ENCODE results near the gene TSG101.

The TSG101 gene

GRCh38 chr11:18526521-18527296, at the start of gene TSG101:
TSS of gene TSG101 (minus strand) at chr11:18526942. CDS start at chr11:18526816, 126 bp downstream.
- Mint-ChIP-seq H3K27ac (peak within 1 kb of the TSS; percentile 100), H3K4me3 (peak within 1 kb of the TSS; percentile 91), H3K36me3 (peaks cover 16% of the 10 kb centered on the region), H3K27me3 (no peaks in the 10 kb centered on the region), H3K9me3 (no peaks in the 10 kb centered on the region), H3K4me1 (peaks cover 18% of the 10 kb centered on the region)
- peak; percentile 89 for ATAC-seq (ENCODE audit: low read depth)
- DNase-seq (ENCODE audit: low spot score in 2 of 2) = peak; percentile 90 to 96

- H3K9me3 Mint-ChIP-seq = no peaks in the 10 kb centered on the region
- no peak overlapping the region for H3K27ac Mint-ChIP-seq
Observed at GRCh38 chr11:18575361-18575760, 48.6 kb upstream of the TSG101 start.

GRCh38 chr11:18567081-18567480, 40.3 kb upstream of the TSG101 start:
- no peaks in the 10 kb centered on the region for H3K4me1 Mint-ChIP-seq

More at GRCh38 chr11:18575361-18575760, 48.6 kb upstream of the TSG101 start:
- DNase-seq (ENCODE audit: low spot score in 2 of 2) (no peak), ATAC-seq (ENCODE audit: low read depth) (no peak)
- Mint-ChIP-seq H3K4me3 (no peak overlapping the region), H3K36me3 (peaks cover 24% of the 10 kb centered on the region), H3K27me3 (no peaks in the 10 kb centered on the region), H3K4me1 (no peaks in the 10 kb centered on the region)

GRCh38 chr11:18566406-18566805, 39.7 kb upstream of the TSG101 start:
- Mint-ChIP-seq H3K27ac (no peak overlapping the region), H3K4me3 (no peak overlapping the region), H3K4me1 (no peaks in the 10 kb centered on the region), H3K36me3 (peaks cover 7% of the 10 kb centered on the region), H3K9me3 (no peaks in the 10 kb centered on the region), H3K27me3 (no peaks in the 10 kb centered on the region)
- DNase-seq (ENCODE audit: low spot score in 2 of 2) = no peak
- ATAC-seq (ENCODE audit: low read depth) = no peak

More at GRCh38 chr11:18567081-18567480, 40.3 kb upstream of the TSG101 start:
- Mint-ChIP-seq H3K27ac (no peak overlapping the region), H3K9me3 (no peaks in the 10 kb centered on the region), H3K36me3 (peaks cover 11% of the 10 kb centered on the region), H3K4me3 (no peak overlapping the region), H3K27me3 (no peaks in the 10 kb centered on the region)
- no peak for DNase-seq (ENCODE audit: low spot score in 2 of 2)
- no peak for ATAC-seq (ENCODE audit: low read depth)

GRCh38 chr11:18564149-18564548, 37.4 kb upstream of the TSG101 start:
- Mint-ChIP-seq H3K27me3 (no peaks in the 10 kb centered on the region), H3K4me1 (no peaks in the 10 kb centered on the region), H3K36me3 (peaks cover 6% of the 10 kb centered on the region), H3K9me3 (no peaks in the 10 kb centered on the region), H3K27ac (no peak overlapping the region), H3K4me3 (no peak overlapping the region)
- ATAC-seq (ENCODE audit: low read depth) = no peak
- DNase-seq (ENCODE audit: low spot score in 2 of 2) = no peak

GRCh38 chr11:18563090-18563730, 36.5 kb upstream of the TSG101 start:
- no peak overlapping the region for H3K27ac Mint-ChIP-seq
- H3K4me1 Mint-ChIP-seq = no peaks in the 10 kb centered on the region
- H3K4me3 Mint-ChIP-seq = no peak overlapping the region
- DNase-seq (ENCODE audit: low spot score in 2 of 2) (no peak), ATAC-seq (ENCODE audit: low read depth) (no peak)
- no peaks in the 10 kb centered on the region for H3K27me3 Mint-ChIP-seq
- H3K9me3 Mint-ChIP-seq = no peaks in the 10 kb centered on the region
- peaks cover 5% of the 10 kb centered on the region for H3K36me3 Mint-ChIP-seq

- H3K9me3 Mint-ChIP-seq = no peaks in the 10 kb centered on the region
- H3K27me3 Mint-ChIP-seq = no peaks in the 10 kb centered on the region
- peaks cover 13% of the 10 kb centered on the region for H3K36me3 Mint-ChIP-seq
- ATAC-seq (ENCODE audit: low read depth) (no peak), DNase-seq (ENCODE audit: low spot score in 2 of 2) (no peak)
- H3K4me3 Mint-ChIP-seq = no peak overlapping the region
- no peak overlapping the region for H3K27ac Mint-ChIP-seq
- no peaks in the 10 kb centered on the region for H3K4me1 Mint-ChIP-seq
Observed at GRCh38 chr11:18548001-18548400, 21.3 kb upstream of the TSG101 start.

- ATAC-seq (ENCODE audit: low read depth) (no peak), DNase-seq (ENCODE audit: low spot score in 2 of 2) (no peak)
- H3K36me3 Mint-ChIP-seq = peaks cover 7% of the 10 kb centered on the region
- H3K27ac Mint-ChIP-seq = no peak overlapping the region
- no peaks in the 10 kb centered on the region for H3K4me1 Mint-ChIP-seq
- H3K27me3 Mint-ChIP-seq = no peaks in the 10 kb centered on the region
- no peaks in the 10 kb centered on the region for H3K9me3 Mint-ChIP-seq
- H3K4me3 Mint-ChIP-seq = no peak overlapping the region
Observed at GRCh38 chr11:18540207-18541009, 13.7 kb upstream of the TSG101 start.

- Mint-ChIP-seq H3K9me3 (no peaks in the 10 kb centered on the region), H3K27ac (no peak overlapping the region), H3K4me3 (no peak overlapping the region), H3K4me1 (no peaks in the 10 kb centered on the region), H3K27me3 (no peaks in the 10 kb centered on the region), H3K36me3 (peaks cover 1% of the 10 kb centered on the region)
- no peak for DNase-seq (ENCODE audit: low spot score in 2 of 2)
- ATAC-seq (ENCODE audit: low read depth) = no peak
Observed at GRCh38 chr11:18536209-18536608, 9.5 kb upstream of the TSG101 start.

- Mint-ChIP-seq H3K36me3 (peaks cover 1% of the 10 kb centered on the region), H3K4me1 (no peaks in the 10 kb centered on the region), H3K4me3 (no peak overlapping the region), H3K9me3 (no peaks in the 10 kb centered on the region), H3K27me3 (no peaks in the 10 kb centered on the region), H3K27ac (no peak overlapping the region)
- no peak for DNase-seq (ENCODE audit: low spot score in 2 of 2)
- ATAC-seq (ENCODE audit: low read depth) = no peak
Observed at GRCh38 chr11:18534245-18534644, 7.5 kb upstream of the TSG101 start.

- H3K27me3 Mint-ChIP-seq = no peaks in the 10 kb centered on the region
- H3K9me3 Mint-ChIP-seq = no peaks in the 10 kb centered on the region
- DNase-seq (ENCODE audit: low spot score in 2 of 2) (no peak), ATAC-seq (ENCODE audit: low read depth) (no peak)
- no peaks in the 10 kb centered on the region for H3K4me1 Mint-ChIP-seq
- H3K36me3 Mint-ChIP-seq = peaks cover 1% of the 10 kb centered on the region
- H3K4me3 Mint-ChIP-seq = no peak overlapping the region
- no peak overlapping the region for H3K27ac Mint-ChIP-seq
Observed at GRCh38 chr11:18533365-18533764, 6.6 kb upstream of the TSG101 start.

- Mint-ChIP-seq H3K27ac (peak overlapping the region; percentile 100), H3K36me3 (peaks cover 11% of the 10 kb centered on the region), H3K9me3 (no peaks in the 10 kb centered on the region), H3K27me3 (no peaks in the 10 kb centered on the region), H3K4me1 (peaks cover 12% of the 10 kb centered on the region), H3K4me3 (peak overlapping the region; percentile 91)
- ATAC-seq (ENCODE audit: low read depth) = no peak
- no peak for DNase-seq (ENCODE audit: low spot score in 2 of 2)
Observed at GRCh38 chr11:18527512-18527911, 770 bp upstream of the TSG101 start.

- H3K27ac Mint-ChIP-seq = peak overlapping the region; percentile 100
- no peaks in the 10 kb centered on the region for H3K9me3 Mint-ChIP-seq
- DNase-seq (ENCODE audit: low spot score in 2 of 2) (no peak), ATAC-seq (ENCODE audit: low read depth) (no peak)
- peak overlapping the region; percentile 91 for H3K4me3 Mint-ChIP-seq
- peaks cover 18% of the 10 kb centered on the region for H3K4me1 Mint-ChIP-seq
- H3K36me3 Mint-ChIP-seq = peaks cover 16% of the 10 kb centered on the region
- no peaks in the 10 kb centered on the region for H3K27me3 Mint-ChIP-seq
Observed at GRCh38 chr11:18526130-18526520, 617 bp downstream of the TSG101 start.

- peaks cover 18% of the 10 kb centered on the region for H3K4me1 Mint-ChIP-seq
Observed at GRCh38 chr11:18524248-18524647, 2.5 kb downstream of the TSG101 start.

More at GRCh38 chr11:18524248-18524647, 2.5 kb downstream of the TSG101 start:
- Mint-ChIP-seq H3K27me3 (no peaks in the 10 kb centered on the region), H3K27ac (no peak overlapping the region), H3K36me3 (peaks cover 16% of the 10 kb centered on the region), H3K4me3 (no peak overlapping the region), H3K9me3 (no peaks in the 10 kb centered on the region)
- ATAC-seq (ENCODE audit: low read depth) = no peak
- no peak for DNase-seq (ENCODE audit: low spot score in 2 of 2)

Data from memory B cell (primary cell).